H9 (cell line): ENCODE results near the gene UCP1. TPM values are rescaled to one million over a fixed set of nuclear protein-coding genes. Genes with fewer than 3 reads are reported as not detected.
A peak's percentile ranks its signal among the peaks of the same experiment; 100 is the strongest.

Experiments
- DNase-seq: peaks from one replicate; pipeline ENCODE4 v3.0.0-alpha.2; 2017
- H2AFZ ChIP-seq: one replicate; pipeline ENCODE4 v1.6.1; 2013; ENCODE audit warnings: mild to moderate bottlenecking, low read length, control low read depth, moderate library complexity
- H2AK5ac ChIP-seq: 2 replicates; pipeline ENCODE4 v1.6.1; 2013; ENCODE audit warnings: low read length, control low read depth, mixed read lengths; ENCODE audit not compliant: insufficient read length
- H2BK120ac ChIP-seq: one replicate; pipeline ENCODE4 v1.6.1; 2013; ENCODE audit warnings: low read depth, mild to moderate bottlenecking, low read length, control low read depth, inconsistent platforms; ENCODE audit not compliant: poor library complexity, severe bottlenecking
- H2BK12ac ChIP-seq: 2 replicates; pipeline ENCODE4 v1.6.1; 2013; ENCODE audit warnings: low read length, control low read depth, mixed read lengths, low read depth; ENCODE audit not compliant: insufficient read length
- H2BK15ac ChIP-seq: 2 replicates; pipeline ENCODE4 v1.6.1; 2013; ENCODE audit warnings: low read depth, low read length, control low read depth
- H2BK20ac ChIP-seq: one replicate; pipeline ENCODE4 v1.6.1; 2013; ENCODE audit warnings: low read depth, mild to moderate bottlenecking, low read length, control low read depth, inconsistent platforms; ENCODE audit not compliant: poor library complexity, severe bottlenecking
- H2BK5ac ChIP-seq: 2 replicates; pipeline ENCODE4 v1.6.1; 2013; ENCODE audit warnings: low read length, control low read depth, mixed read lengths; ENCODE audit not compliant: insufficient read length
- H3K14ac ChIP-seq: 2 replicates; pipeline ENCODE4 v1.6.1; 2013; ENCODE audit warnings: low read length, control low read depth; ENCODE audit not compliant: insufficient read depth
- H3K18ac ChIP-seq: 2 replicates; pipeline ENCODE4 v1.6.1; 2013; ENCODE audit warnings: low read depth, mild to moderate bottlenecking, mixed read lengths, low read length, control low read depth; ENCODE audit not compliant: insufficient read length
- H3K23ac ChIP-seq: 2 replicates; pipeline ENCODE4 v1.6.1; 2013; ENCODE audit warnings: low read length, control low read depth, mixed read lengths, low read depth; ENCODE audit not compliant: insufficient read length
- H3K23me2 ChIP-seq: 2 replicates; pipeline ENCODE4 v1.6.1; 2013; ENCODE audit warnings: low read depth, mild to moderate bottlenecking, mixed read lengths, low read length, control low read depth; ENCODE audit not compliant: insufficient read length, poor library complexity, severe bottlenecking
- H3K27ac ChIP-seq: 2 replicates; pipeline ENCODE4 v1.5.1; 2013; ENCODE audit warnings: low read length, control low read depth, mixed read lengths, low read depth; ENCODE audit not compliant: insufficient read length
- H3K27me3 ChIP-seq: 2 replicates; pipeline ENCODE4 v1.6.1; 2013; ENCODE audit warnings: low read length, control low read depth, inconsistent platforms; ENCODE audit not compliant: insufficient read depth
- H3K4ac ChIP-seq: 2 replicates; pipeline ENCODE4 v1.6.1; 2013; ENCODE audit warnings: low read depth, mild to moderate bottlenecking, control low read depth, inconsistent platforms, low read length, moderate library complexity
- H3K4me1 ChIP-seq: 2 replicates; pipeline ENCODE4 v1.6.1; 2013; ENCODE audit warnings: low read length, control low read depth, inconsistent platforms; ENCODE audit not compliant: insufficient read depth
- H3K4me2 ChIP-seq: 2 replicates; pipeline ENCODE4 v1.6.1; 2013; ENCODE audit warnings: low read length, control low read depth, mixed read lengths; ENCODE audit not compliant: insufficient read length, insufficient read depth
- H3K56ac ChIP-seq: 2 replicates; pipeline ENCODE4 v1.6.1; 2013; ENCODE audit warnings: low read depth, mild to moderate bottlenecking, mixed read lengths, low read length, control low read depth; ENCODE audit not compliant: insufficient read length
- H3K79me1 ChIP-seq: 2 replicates; pipeline ENCODE4 v1.6.1; 2013; ENCODE audit warnings: low read depth, mild to moderate bottlenecking, moderate library complexity, low read length, control low read depth, inconsistent platforms; ENCODE audit not compliant: insufficient read depth, poor library complexity, severe bottlenecking
- H3K79me2 ChIP-seq: 2 replicates; pipeline ENCODE4 v1.6.1; 2013; ENCODE audit warnings: low read length, control low read depth, inconsistent platforms; ENCODE audit not compliant: insufficient read depth
- H3K9ac ChIP-seq: 2 replicates; pipeline ENCODE4 v1.6.1; 2013; ENCODE audit warnings: low read length, control low read depth, mixed read lengths; ENCODE audit not compliant: insufficient read length; ENCODE audit errors: extremely low read depth
- H3K9me3 ChIP-seq: one replicate; pipeline ENCODE4 v1.6.1; 2013; ENCODE audit warnings: low read depth, low read length, inconsistent platforms; ENCODE audit not compliant: control insufficient read depth
- H3T11ph ChIP-seq: one replicate; pipeline ENCODE4 v1.6.1; 2013; ENCODE audit warnings: mild to moderate bottlenecking, low read length, control low read depth, inconsistent platforms
- H4K20me1 ChIP-seq: one replicate; pipeline ENCODE4 v1.6.1; 2013; ENCODE audit not compliant: control insufficient read depth, insufficient read length, insufficient read depth
- H4K5ac ChIP-seq: 2 replicates; pipeline ENCODE4 v1.6.1; 2013; ENCODE audit warnings: low read depth, mild to moderate bottlenecking, mixed read lengths, low read length, control low read depth; ENCODE audit not compliant: insufficient read length
- H4K8ac ChIP-seq: replicated peaks from 2 replicates; pipeline ENCODE4 v1.6.1; 2013; ENCODE audit warnings: low read length, control low read depth, mixed read lengths, low read depth; ENCODE audit not compliant: insufficient read length
- H4K91ac ChIP-seq: 2 replicates; pipeline ENCODE4 v1.6.1; 2013; ENCODE audit warnings: low read depth, mild to moderate bottlenecking, moderate library complexity, mixed read lengths, low read length, control low read depth; ENCODE audit not compliant: insufficient read length
- H3K27ac Mint-ChIP-seq, 3 experiments: 2 replicates in 2 of 3; 3 replicates in 1 of 3; pipeline ENCODE4 v1.8.0; 2020 to 2021; ENCODE audit warnings: mixed read lengths in 3 of 3, mild to moderate bottlenecking in 1 of 3, moderate library complexity in 1 of 3
- H3K27me3 Mint-ChIP-seq: 2 replicates; pipeline ENCODE4 v1.8.0; 2021; ENCODE audit warnings: low read depth, mild to moderate bottlenecking, moderate library complexity, mixed read lengths
- H3K36me3 Mint-ChIP-seq, 3 experiments: 2 replicates in 2 of 3; 3 replicates in 1 of 3; pipeline ENCODE4 v1.8.0; 2020 to 2021; ENCODE audit warnings: low read depth in 3 of 3, mixed read lengths in 3 of 3; ENCODE audit not compliant: insufficient read depth in 1 of 3
- H3K4me1 Mint-ChIP-seq, 2 experiments: 2 replicates each; pipeline ENCODE4 v1.8.0; 2020; ENCODE audit warnings: mixed read lengths in 2 of 2
- H3K4me3 Mint-ChIP-seq, 2 experiments: 2 replicates in 1 of 2; 3 replicates in 1 of 2; pipeline ENCODE4 v1.8.0; 2020 to 2021; ENCODE audit warnings: mild to moderate bottlenecking in 2 of 2, mixed read lengths in 2 of 2, moderate library complexity in 1 of 2
- H3K9me3 Mint-ChIP-seq, 2 experiments: 2 replicates in 1 of 2; 3 replicates in 1 of 2; pipeline ENCODE4 v1.8.0; 2020; ENCODE audit warnings: mild to moderate bottlenecking in 2 of 2, mixed read lengths in 2 of 2, moderate library complexity in 1 of 2
- WGBS: extraction: QIAGEN DNeasy Blood & Tissue Kit; methylation state at CpG from one replicate; pipeline ENCODE4 v1.1.7; 2013; ENCODE audit warnings: missing lambda C conversion rate, low lambda C conversion rate, mixed read lengths; ENCODE audit not compliant: insufficient read length; ENCODE audit errors: extremely low coverage; 5-methylcytosine and 5-hydroxymethylcytosine counted together
- total RNA-seq: library from RNA; stranded (reverse); gene quantifications from 2 replicates; pipeline ENCODE4 v1.2.1, GENCODE V29; 2021
- TF ChIP-seq, protein P1 (sequence below): fragments of 200-600 bp; sonication (generic); conservative IDR thresholded peaks from 3 replicates; pipeline ENCODE4 v1.8.0; 2021; ENCODE audit warnings: antibody characterized with exemption, mild to moderate bottlenecking

Gene UCP1
- total RNA-seq, 1 experiment from 2014 or later = not detected

DNA sequence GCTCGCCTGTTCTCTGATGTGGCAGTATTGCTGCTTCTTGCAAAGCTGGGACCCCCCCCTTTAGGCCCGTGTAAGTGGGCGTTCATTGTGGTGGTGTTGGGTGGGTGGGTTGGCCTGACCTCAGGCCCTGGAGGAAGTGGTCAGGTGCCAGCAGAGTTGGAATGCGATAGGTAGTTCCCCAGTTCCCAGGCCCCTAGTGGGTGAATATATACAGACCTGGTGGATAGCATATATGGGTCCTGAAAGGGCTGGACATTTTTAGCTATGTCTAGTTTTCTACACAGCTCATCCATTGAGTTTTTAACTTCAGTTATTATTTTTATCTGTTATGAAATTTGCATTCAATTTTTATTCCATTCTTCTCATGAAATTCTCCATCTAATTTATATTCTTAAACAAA, 35.8 kb upstream of the UCP1 start:
- no peak for DNase-seq
- no peak overlapping the region for H3K4ac ChIP-seq
- Mint-ChIP-seq H3K4me1 (peaks cover 9 to 11% of the 10 kb centered on the region in 2 experiments), H3K4me3 (no peak overlapping the region), H3K9me3 (no peaks in the 10 kb centered on the region; a peak in 1 of 5 replicates), H3K27ac (no peak overlapping the region), H3K36me3 (no peaks in the 10 kb centered on the region), H3K27me3 (no peaks in the 10 kb centered on the region)
- no peak overlapping the region for H3K9ac ChIP-seq
- no peak overlapping the region for H2BK5ac ChIP-seq
- no peak overlapping the region for H2BK12ac ChIP-seq
- no peaks in the 10 kb centered on the region for H3K27me3 ChIP-seq
- H3T11ph ChIP-seq = no peak overlapping the region
- H3K79me2 ChIP-seq = no peaks in the 10 kb centered on the region
- no peak overlapping the region for H3K27ac ChIP-seq
- no peak overlapping the region for H2AFZ ChIP-seq
- no peaks in the 10 kb centered on the region for H3K23me2 ChIP-seq
- no peak overlapping the region for H4K5ac ChIP-seq
- H2AK5ac ChIP-seq = no peak overlapping the region
- no peak overlapping the region for H2BK15ac ChIP-seq
- TF ChIP-seq, protein P1, sequence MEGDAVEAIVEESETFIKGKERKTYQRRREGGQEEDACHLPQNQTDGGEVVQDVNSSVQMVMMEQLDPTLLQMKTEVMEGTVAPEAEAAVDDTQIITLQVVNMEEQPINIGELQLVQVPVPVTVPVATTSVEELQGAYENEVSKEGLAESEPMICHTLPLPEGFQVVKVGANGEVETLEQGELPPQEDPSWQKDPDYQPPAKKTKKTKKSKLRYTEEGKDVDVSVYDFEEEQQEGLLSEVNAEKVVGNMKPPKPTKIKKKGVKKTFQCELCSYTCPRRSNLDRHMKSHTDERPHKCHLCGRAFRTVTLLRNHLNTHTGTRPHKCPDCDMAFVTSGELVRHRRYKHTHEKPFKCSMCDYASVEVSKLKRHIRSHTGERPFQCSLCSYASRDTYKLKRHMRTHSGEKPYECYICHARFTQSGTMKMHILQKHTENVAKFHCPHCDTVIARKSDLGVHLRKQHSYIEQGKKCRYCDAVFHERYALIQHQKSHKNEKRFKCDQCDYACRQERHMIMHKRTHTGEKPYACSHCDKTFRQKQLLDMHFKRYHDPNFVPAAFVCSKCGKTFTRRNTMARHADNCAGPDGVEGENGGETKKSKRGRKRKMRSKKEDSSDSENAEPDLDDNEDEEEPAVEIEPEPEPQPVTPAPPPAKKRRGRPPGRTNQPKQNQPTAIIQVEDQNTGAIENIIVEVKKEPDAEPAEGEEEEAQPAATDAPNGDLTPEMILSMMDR = 0 out of 3 replicates have a peak, but pooled peaks have one; percentile 10
- H3K9me3 ChIP-seq = no peaks in the 10 kb centered on the region
- no peak overlapping the region for H2BK20ac ChIP-seq
- no peak overlapping the region for H4K91ac ChIP-seq
- no CpG with 5 or more reads among the region's 4 CpGs for WGBS
- H3K18ac ChIP-seq = no peak overlapping the region
- H4K20me1 ChIP-seq = no peaks in the 10 kb centered on the region
- H3K4me1 ChIP-seq = no peaks in the 10 kb centered on the region
- no peak overlapping the region for H3K56ac ChIP-seq
- H3K4me2 ChIP-seq = no peak overlapping the region
- H3K23ac ChIP-seq = no peak overlapping the region
- no peaks in the 10 kb centered on the region for H3K79me1 ChIP-seq
- no peak overlapping the region for H2BK120ac ChIP-seq
- no peak overlapping the region for H3K14ac ChIP-seq
- H4K8ac ChIP-seq = no peak overlapping the region
